Smooth muscle cell (in vitro differentiated cells): ENCODE measurements around the gene TET3. TPM values are rescaled to one million over a fixed set of nuclear protein-coding genes. Genes with fewer than 3 reads are reported as not detected.

ENCODE experiments used
- DNase-seq: peaks from one replicate; lab custom pipeline; 2025; ENCODE audit not compliant: unreplicated experiment; lab: John Stamatoyannopoulos, UW
- H2AFZ ChIP-seq: fragments of 200-600 bp; sonication (generic); 2 replicates; pipeline ENCODE4 v1.6.0; 2016; ENCODE audit warnings: antibody characterized with exemption, low read depth, mild to moderate bottlenecking
- H3F3A ChIP-seq: fragments of 200-600 bp; sonication (generic); 2 replicates; pipeline ENCODE4 v1.6.0; 2017; ENCODE audit warnings: antibody characterized with exemption, low read depth
- H3K27ac ChIP-seq: fragments of 200-600 bp; sonication (generic); 2 replicates; pipeline ENCODE4 v1.5.1; 2016; ENCODE audit warnings: low read depth, mild to moderate bottlenecking
- H3K27me3 ChIP-seq: fragments of 200-600 bp; sonication (generic); 2 replicates; pipeline ENCODE4 v1.6.1; 2016; ENCODE audit warnings: low read depth, mild to moderate bottlenecking
- H3K36me3 ChIP-seq: fragments of 200-600 bp; sonication (generic); 2 replicates; pipeline ENCODE4 v1.5.1; 2016; ENCODE audit warnings: low read depth
- H3K4me1 ChIP-seq: fragments of 200-600 bp; sonication (generic); 2 replicates; pipeline ENCODE4 v1.5.1; 2016; ENCODE audit warnings: low read depth
- H3K4me2 ChIP-seq: fragments of 200-600 bp; sonication (generic); 2 replicates; pipeline ENCODE4 v1.6.0; 2016; ENCODE audit warnings: mild to moderate bottlenecking
- H3K4me3 ChIP-seq: fragments of 200-600 bp; sonication (generic); 2 replicates; pipeline ENCODE4 v1.5.1; 2016; ENCODE audit warnings: mild to moderate bottlenecking
- H3K79me2 ChIP-seq: fragments of 200-600 bp; sonication (generic); 2 replicates; pipeline ENCODE4 v1.6.0; 2016; ENCODE audit warnings: low read depth, mild to moderate bottlenecking
- H3K9ac ChIP-seq: fragments of 200-600 bp; sonication (generic); 2 replicates; pipeline ENCODE4 v1.6.0; 2016; ENCODE audit warnings: low read depth
- H3K9me3 ChIP-seq: fragments of 200-600 bp; sonication (generic); replicated peaks from 2 replicates; pipeline ENCODE4 v1.5.1; 2016; ENCODE audit warnings: low read depth
- H4K20me1 ChIP-seq: fragments of 200-600 bp; sonication (generic); 2 replicates; pipeline ENCODE4 v1.6.0; 2016; ENCODE audit warnings: low read depth
- WGBS: methylation state at CpG from one replicate; pipeline ENCODE4 v1.1.7; 2016; ENCODE audit warnings: low lambda C conversion rate; 5-methylcytosine and 5-hydroxymethylcytosine counted together
- polyA plus RNA-seq: library from polyadenylated mRNA; unstranded; fragments of >200 nt; fragmentation: Nextera tagmentation; extraction: Ambion mirVana; gene quantifications from 2 replicates; pipeline ENCODE4 v1.2.1, GENCODE V29; 2016
- small RNA-seq: library from RNA; depleted of rRNA; stranded (forward); fragments of <200 nt; gene quantifications from one replicate; pipeline ENCODE3, GENCODE V24; 2014
- total RNA-seq: library from RNA; depleted of rRNA; stranded (reverse); fragments of >200 nt; gene quantifications from 2 replicates; pipeline ENCODE4 v1.2.3, GENCODE V29; 2014
- TF ChIP-seq, protein P1 (sequence below): fragments of 200-600 bp; sonication (generic); IDR thresholded peaks from 2 replicates; pipeline ENCODE4 v1.5.1; 2017; ENCODE audit warnings: borderline replicate concordance, mild to moderate bottlenecking, antibody characterized with exemption; ENCODE audit not compliant: insufficient read depth, poor library complexity, severe bottlenecking

Gene TET3
- total and polyA plus RNA-seq, 2 experiments from 2014 or later: 3.2 to 12.7 TPM

GRCh38 chr2:74031221-74031620, 46.5 kb downstream of the TET3 start:
- Histone ChIP-seq H4K20me1 (peaks cover 86% of the 10 kb centered on the region), H3K27ac (peak overlapping the region; percentile 22), H3K36me3 (no peaks in the 10 kb centered on the region), H3K9ac (no peak overlapping the region), H3F3A (peaks cover 15% of the 10 kb centered on the region), H3K4me1 (peaks cover 13% of the 10 kb centered on the region), H3K9me3 (no peaks in the 10 kb centered on the region), H3K4me2 (no peak overlapping the region), H2AFZ (no peak overlapping the region), H3K79me2 (peaks cover 94% of the 10 kb centered on the region), H3K27me3 (no peaks in the 10 kb centered on the region), H3K4me3 (no peak overlapping the region)
- TF ChIP-seq, protein P1, sequence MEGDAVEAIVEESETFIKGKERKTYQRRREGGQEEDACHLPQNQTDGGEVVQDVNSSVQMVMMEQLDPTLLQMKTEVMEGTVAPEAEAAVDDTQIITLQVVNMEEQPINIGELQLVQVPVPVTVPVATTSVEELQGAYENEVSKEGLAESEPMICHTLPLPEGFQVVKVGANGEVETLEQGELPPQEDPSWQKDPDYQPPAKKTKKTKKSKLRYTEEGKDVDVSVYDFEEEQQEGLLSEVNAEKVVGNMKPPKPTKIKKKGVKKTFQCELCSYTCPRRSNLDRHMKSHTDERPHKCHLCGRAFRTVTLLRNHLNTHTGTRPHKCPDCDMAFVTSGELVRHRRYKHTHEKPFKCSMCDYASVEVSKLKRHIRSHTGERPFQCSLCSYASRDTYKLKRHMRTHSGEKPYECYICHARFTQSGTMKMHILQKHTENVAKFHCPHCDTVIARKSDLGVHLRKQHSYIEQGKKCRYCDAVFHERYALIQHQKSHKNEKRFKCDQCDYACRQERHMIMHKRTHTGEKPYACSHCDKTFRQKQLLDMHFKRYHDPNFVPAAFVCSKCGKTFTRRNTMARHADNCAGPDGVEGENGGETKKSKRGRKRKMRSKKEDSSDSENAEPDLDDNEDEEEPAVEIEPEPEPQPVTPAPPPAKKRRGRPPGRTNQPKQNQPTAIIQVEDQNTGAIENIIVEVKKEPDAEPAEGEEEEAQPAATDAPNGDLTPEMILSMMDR: no peak
- no peak for DNase-seq
- 78% methylated on average over 8 of the region's 8 CpGs for WGBS

DNA sequence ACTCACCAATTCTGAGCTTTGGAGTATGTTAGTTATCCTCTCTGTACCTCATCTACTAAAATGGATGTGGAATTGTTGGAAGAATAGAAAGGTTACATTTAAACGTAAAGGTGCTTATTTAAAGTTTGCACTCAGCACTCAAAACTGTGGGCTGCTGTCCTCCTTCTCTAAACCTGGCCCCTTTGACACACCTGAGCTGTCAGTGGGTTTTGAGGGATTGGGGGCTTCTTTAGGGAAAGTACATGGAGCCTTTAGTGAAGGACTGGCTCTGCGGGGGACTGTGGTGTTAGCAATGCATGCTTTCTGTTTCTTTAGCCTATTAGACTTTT, 47.2 kb downstream of the TET3 start:
- peaks cover 94% of the 10 kb centered on the region for H3K79me2 ChIP-seq
- 66% methylated on average over 2 of the region's 2 CpGs for WGBS

GRCh38 chr2:74033375-74033774, 48.7 kb downstream of the TET3 start:
- 44% methylated on average over 2 of the region's 2 CpGs for WGBS
- TF ChIP-seq, protein P1: no peak
- no peak overlapping the region for H3K9ac ChIP-seq
- peaks cover 15% of the 10 kb centered on the region for H3F3A ChIP-seq
- H2AFZ ChIP-seq: no peak overlapping the region
- peak overlapping the region; percentile 69 for H3K4me2 ChIP-seq
- H4K20me1 ChIP-seq: peaks cover 93% of the 10 kb centered on the region
- H3K27ac ChIP-seq: peak overlapping the region; percentile 64
- H3K36me3 ChIP-seq: no peaks in the 10 kb centered on the region
- no peaks in the 10 kb centered on the region for H3K9me3 ChIP-seq
- DNase-seq: no peak
- H3K4me3 ChIP-seq: no peak overlapping the region
- H3K4me1 ChIP-seq: peaks cover 24% of the 10 kb centered on the region
- H3K27me3 ChIP-seq: no peaks in the 10 kb centered on the region
- peaks cover 94% of the 10 kb centered on the region for H3K79me2 ChIP-seq

More for the DNA sequence above, 47.2 kb downstream of the TET3 start:
- Histone ChIP-seq H3F3A (peaks cover 15% of the 10 kb centered on the region), H3K4me3 (no peak overlapping the region), H3K9me3 (no peaks in the 10 kb centered on the region), H3K9ac (no peak overlapping the region), H3K4me1 (peaks cover 19% of the 10 kb centered on the region), H3K27ac (peak overlapping the region; percentile 64), H2AFZ (no peak overlapping the region), H4K20me1 (peaks cover 86% of the 10 kb centered on the region), H3K4me2 (peak overlapping the region; percentile 69), H3K36me3 (no peaks in the 10 kb centered on the region), H3K27me3 (no peaks in the 10 kb centered on the region)
- DNase-seq: no peak
- TF ChIP-seq, protein P1: no peak

Small RNA genes within 50 kb of the gene (small RNA-seq; reads per million reads assigned to genes)
- gene AC110801.1 (not detected), gene RNA5SP97 (not detected)

Other genes with a start within 250 kb of the TET3 start
- gene TPRKB, start 247.6 kb upstream of the TET3 start, total RNA-seq: 62.3 and 70.0 TPM in 2 replicates
- 48.9 and 53.1 TPM in 2 replicates for gene TPRKB, start 247.6 kb upstream of the TET3 start, polyA plus RNA-seq
- 70.3 and 75.2 TPM in 2 replicates for gene DUSP11, start 204.8 kb upstream of the TET3 start, total RNA-seq
- 43.7 and 56.6 TPM in 2 replicates for gene DUSP11, start 204.8 kb upstream of the TET3 start, polyA plus RNA-seq
- not detected in 2 replicates for gene C2orf78, start 200.7 kb upstream of the TET3 start, total RNA-seq
- not detected in 2 replicates for gene C2orf78, start 200.7 kb upstream of the TET3 start, polyA plus RNA-seq
- 36.3 and 61.1 TPM in 2 replicates for gene STAMBP, start 155.9 kb upstream of the TET3 start, total RNA-seq
- gene STAMBP, start 155.9 kb upstream of the TET3 start, polyA plus RNA-seq: 48.5 and 53.0 TPM in 2 replicates
- gene ACTG2, start 91.9 kb upstream of the TET3 start, total RNA-seq: 201 and 323 TPM in 2 replicates
- 796 and 874 TPM in 2 replicates for gene ACTG2, start 91.9 kb upstream of the TET3 start, polyA plus RNA-seq
- 109 and 112 TPM in 2 replicates for gene DGUOK, start 58.0 kb upstream of the TET3 start, total RNA-seq
- 151 and 154 TPM in 2 replicates for gene DGUOK, start 58.0 kb upstream of the TET3 start, polyA plus RNA-seq
- 87.5 and 99.7 TPM in 2 replicates for gene BOLA3, start 163.0 kb downstream of the TET3 start, total RNA-seq
- 93.8 and 100 TPM in 2 replicates for gene BOLA3, start 163.0 kb downstream of the TET3 start, polyA plus RNA-seq
- 98.1 and 140 TPM in 2 replicates for gene MOB1A, start 194.0 kb downstream of the TET3 start, total RNA-seq
- gene MOB1A, start 194.0 kb downstream of the TET3 start, polyA plus RNA-seq: 41.5 and 45.2 TPM in 2 replicates
- 136 and 159 TPM in 2 replicates for gene MTHFD2, start 213.7 kb downstream of the TET3 start, total RNA-seq
- 63.6 and 74.2 TPM in 2 replicates for gene MTHFD2, start 213.7 kb downstream of the TET3 start, polyA plus RNA-seq